ENCODE results near the gene STAU1.
"Not testable (repeated sequence)": the region's sequence is repeated elsewhere in the genome, so short reads cannot be mapped to it uniquely, and the experiment has no call there.

Gene STAU1, protein sequence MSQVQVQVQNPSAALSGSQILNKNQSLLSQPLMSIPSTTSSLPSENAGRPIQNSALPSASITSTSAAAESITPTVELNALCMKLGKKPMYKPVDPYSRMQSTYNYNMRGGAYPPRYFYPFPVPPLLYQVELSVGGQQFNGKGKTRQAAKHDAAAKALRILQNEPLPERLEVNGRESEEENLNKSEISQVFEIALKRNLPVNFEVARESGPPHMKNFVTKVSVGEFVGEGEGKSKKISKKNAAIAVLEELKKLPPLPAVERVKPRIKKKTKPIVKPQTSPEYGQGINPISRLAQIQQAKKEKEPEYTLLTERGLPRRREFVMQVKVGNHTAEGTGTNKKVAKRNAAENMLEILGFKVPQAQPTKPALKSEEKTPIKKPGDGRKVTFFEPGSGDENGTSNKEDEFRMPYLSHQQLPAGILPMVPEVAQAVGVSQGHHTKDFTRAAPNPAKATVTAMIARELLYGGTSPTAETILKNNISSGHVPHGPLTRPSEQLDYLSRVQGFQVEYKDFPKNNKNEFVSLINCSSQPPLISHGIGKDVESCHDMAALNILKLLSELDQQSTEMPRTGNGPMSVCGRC

DNA sequence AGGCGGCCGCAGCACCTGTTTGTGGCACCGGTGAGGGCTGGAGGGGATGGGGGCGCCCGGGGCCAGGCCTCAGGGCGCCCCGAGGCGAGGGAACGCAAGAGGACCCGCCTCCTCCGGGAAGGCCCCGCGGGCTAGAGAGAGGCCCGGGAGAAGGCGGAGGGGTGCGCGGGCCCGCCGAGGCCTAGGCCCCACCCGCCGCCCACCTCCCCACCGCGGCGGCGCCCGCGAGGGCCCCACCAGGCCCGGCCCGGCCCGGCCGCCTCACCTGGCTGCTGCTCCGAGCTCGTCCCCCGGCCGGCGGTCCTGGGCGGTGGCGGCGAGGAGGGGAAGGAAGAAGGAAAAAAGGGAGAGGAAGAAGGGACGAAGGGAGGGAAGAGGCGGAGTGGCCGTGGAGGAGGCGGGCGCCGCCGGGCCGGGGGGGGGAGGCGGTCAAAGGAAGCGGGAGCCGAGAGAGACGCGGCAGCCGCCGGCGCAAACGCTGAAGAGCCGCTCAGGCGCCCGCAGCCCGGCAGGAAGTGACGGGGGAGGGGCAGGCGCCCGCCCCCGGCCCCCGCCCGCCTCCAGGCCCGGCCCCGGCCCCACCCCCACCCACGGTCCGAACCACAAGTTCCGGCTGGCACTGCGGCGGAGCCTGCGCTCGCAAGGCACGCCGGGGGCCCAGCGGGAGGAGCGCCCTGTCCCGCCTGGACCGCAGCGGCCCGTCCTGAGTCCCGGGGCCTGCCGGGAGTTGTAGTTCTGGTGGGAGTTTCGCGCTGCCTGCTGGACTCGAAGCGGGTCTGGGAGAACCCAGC lies at the start of gene STAU1:
TSS of gene STAU1 (minus strand) at position 484 of the 791 bp plus-strand sequence. CDS start 22,133 bp downstream, outside the sequence.
- peak; percentile 96 for DNase-seq (ENCODE audit: low read depth)

DNA sequence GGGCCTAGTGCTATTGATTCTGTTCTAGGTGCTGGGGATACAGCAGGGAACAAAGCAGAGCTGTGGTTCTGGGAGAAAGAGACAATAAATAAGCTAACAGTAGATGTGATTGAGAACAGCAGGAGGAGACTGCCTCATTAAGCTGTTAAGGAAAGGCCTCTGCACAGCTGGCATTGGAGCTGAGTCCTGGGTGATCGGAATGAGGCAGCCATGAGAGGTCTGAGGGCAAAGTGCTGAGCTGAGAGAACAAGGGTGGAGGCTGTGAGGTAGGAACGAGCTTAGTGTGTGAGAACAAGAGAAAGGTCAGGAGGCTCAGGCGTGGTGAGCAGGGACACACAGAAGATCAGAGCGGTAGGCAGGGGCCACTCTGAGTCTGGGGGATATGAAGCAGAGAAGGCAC lies 49.4 kb upstream of the STAU1 start:
- DNase-seq (ENCODE audit: low read depth): no peak

DNA sequence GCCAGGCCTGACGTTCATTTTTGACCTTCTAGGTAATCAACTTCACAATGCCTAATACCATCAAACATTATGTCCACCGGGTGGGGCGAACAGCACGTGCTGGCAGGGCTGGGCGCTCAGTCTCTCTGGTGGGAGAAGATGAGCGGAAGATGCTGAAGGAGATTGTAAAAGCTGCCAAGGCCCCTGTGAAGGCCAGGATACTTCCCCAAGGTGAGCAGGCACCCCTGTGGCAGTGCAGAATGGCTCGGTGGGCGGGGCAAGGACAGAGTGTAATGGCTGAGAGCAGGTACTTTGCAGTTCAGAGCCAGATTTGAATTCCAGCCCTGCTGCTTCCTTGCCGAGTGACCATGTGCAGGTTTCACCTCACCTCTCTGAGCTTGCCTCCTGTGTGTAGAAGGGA lies 48.2 kb upstream of the STAU1 start:
- DNase-seq (ENCODE audit: low read depth): no peak

DNA sequence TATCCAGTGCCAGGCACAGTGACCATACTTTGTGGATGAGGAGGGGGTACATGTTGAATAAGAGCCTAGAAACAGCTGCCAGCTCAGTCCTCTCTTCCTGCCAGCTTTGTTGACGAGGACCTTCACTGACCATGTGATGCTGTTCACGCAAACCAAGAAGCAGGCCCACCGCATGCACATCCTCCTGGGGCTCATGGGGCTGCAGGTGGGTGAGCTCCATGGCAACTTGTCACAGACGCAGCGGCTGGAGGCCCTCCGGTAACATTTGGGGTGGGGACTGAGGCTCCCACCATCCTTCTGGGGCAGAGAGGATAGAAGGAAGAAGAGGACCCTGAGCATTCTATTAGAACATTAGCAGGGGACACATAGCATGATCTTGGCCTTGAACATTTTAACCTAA lies 46.7 kb upstream of the STAU1 start:
- DNase-seq (ENCODE audit: low read depth): no peak

DNA sequence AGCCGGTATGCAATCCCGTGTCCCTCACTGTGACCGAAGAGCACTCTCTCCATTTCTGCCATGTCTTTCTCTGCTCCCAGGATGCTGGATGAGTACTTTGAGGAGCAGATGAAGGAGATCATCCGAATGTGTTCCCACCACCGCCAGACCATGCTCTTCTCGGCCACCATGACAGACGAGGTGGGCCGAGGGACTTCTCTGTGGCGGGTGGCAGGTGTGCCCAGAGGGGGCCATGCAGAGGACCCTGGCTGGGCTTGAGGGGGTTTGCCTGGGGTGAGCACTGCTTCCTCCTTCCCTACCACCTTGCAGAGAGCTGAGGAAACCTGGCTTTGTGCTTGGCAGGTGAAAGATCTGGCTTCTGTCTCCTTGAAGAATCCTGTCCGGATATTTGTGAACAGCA lies 45.1 kb upstream of the STAU1 start:
- DNase-seq (ENCODE audit: low read depth): no peak

DNA sequence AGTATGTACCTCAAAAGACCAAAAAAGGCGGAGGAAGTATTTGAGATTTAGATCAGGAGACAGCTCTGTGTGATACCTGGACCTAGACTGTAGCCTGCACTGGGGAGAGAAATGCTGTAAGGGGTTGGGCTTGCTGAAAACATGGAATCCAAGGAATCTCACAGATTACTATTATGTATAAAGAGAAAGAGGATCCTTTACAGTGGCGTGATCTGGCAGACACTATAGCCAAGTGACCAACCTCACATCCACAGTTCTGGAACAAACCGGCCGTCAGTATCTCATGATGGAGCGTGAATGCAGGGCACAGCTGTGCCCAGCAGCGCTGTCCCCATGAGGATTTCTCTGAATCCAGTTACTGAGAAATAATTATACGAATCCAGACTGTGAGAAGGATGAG lies 43.3 kb upstream of the STAU1 start:
- no peak for DNase-seq (ENCODE audit: low read depth)

DNA sequence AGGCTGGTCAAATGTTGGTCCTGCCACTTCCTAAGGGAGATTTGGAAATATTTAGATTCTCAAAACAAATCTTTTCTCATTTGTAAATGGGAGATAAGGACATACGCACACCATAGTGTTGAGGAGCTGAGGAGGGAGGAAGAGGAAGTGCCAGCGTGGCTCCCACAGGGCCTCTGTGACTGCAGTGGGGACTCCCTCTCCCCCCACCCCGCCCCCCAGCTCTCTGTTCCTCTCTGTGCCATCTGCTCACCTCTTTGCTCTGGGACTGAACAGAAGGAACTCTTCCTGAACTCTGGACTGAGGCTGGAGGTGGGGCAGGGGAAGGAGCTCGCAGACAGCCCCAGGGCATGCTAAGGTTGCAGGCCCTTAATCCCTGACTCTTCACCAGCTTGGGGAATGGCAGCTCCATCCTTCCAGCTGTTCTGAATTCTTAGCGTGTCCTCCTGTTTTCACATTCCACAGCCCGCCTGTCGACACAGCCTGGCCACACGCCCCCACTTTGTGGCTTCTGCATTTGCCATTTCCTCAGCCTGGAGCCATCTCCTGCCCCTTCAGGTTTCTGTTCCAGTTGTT lies 42.5 kb upstream of the STAU1 start:
- DNase-seq (ENCODE audit: low read depth): peak; percentile 44

DNA sequence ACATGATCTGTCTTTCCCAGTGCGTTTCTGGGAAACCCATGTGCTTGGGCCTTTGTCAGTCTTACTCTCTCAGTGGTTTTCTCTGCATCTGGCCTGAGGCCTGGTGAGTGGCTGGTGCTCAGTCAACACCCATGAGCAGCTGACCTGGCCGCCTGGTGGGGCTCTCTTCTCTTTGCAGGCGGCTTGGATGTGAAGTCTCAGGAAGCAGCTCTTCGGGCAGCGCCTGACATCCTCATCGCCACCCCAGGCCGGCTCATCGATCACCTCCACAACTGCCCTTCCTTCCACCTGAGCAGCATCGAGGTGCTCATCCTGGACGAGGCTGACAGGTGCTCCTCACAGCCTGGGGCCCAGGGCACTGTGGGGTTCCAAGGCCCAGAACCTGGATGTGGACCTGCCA lies 41.9 kb upstream of the STAU1 start:
- no peak for DNase-seq (ENCODE audit: low read depth)

DNA sequence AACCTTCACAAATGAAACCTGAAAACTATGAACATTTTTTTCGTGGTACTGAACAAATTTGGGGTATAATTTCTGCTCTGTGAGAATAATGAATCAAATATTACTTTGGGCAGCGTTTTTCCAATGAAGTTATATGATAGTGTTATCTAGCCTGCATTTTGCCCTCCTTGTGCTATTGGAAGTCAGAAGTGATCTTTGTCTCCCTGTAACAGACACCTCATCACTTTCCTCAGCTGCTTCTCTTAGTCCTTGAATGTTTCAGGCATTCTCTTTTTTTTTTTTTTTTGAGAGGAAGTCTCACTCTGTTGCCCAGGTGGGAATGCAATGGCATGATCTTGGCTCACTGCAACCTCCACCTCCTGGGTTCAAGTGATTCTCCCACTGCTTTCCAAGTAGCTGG lies 41.2 kb upstream of the STAU1 start:
- no peak for DNase-seq (ENCODE audit: low read depth)

DNA sequence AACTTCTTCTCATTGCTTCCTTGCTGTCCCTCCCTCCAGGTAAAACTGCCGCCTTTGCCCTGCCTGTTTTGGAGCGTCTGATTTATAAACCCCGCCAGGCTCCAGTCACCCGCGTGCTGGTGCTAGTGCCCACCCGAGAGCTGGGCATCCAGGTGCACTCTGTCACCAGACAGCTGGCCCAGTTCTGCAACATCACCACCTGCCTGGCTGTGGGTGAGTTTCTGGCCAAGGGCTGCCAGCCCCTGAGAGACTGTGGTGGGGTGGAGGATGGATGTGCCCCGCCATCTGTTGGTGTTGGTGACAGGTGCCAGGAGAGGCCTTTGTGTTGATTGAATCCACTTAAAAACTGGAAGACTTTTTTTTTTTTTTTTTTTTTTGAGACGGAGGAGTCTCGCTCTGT lies 40.5 kb upstream of the STAU1 start:
- no peak for DNase-seq (ENCODE audit: low read depth)

DNA sequence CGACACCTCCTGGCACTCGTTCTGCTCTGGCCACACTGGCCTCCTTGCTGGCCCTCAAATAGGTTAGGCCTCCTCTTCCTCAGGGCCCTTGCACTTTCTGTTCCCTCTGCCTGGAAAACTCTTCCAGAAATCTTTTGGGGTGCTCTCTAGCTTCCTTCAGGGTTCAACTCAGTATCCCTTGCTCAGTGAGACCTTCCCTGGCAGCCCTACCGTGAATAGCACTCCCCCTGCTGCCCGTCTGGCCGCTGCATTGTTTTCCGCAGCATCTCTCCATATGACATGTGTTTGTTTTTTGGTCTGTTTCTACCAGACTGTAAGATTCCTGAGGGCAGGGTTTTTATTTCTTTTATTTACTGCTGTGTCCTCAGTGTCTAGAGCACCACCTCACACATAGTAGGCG lies 37.8 kb upstream of the STAU1 start:
- DNase-seq (ENCODE audit: low read depth): no peak

DNA sequence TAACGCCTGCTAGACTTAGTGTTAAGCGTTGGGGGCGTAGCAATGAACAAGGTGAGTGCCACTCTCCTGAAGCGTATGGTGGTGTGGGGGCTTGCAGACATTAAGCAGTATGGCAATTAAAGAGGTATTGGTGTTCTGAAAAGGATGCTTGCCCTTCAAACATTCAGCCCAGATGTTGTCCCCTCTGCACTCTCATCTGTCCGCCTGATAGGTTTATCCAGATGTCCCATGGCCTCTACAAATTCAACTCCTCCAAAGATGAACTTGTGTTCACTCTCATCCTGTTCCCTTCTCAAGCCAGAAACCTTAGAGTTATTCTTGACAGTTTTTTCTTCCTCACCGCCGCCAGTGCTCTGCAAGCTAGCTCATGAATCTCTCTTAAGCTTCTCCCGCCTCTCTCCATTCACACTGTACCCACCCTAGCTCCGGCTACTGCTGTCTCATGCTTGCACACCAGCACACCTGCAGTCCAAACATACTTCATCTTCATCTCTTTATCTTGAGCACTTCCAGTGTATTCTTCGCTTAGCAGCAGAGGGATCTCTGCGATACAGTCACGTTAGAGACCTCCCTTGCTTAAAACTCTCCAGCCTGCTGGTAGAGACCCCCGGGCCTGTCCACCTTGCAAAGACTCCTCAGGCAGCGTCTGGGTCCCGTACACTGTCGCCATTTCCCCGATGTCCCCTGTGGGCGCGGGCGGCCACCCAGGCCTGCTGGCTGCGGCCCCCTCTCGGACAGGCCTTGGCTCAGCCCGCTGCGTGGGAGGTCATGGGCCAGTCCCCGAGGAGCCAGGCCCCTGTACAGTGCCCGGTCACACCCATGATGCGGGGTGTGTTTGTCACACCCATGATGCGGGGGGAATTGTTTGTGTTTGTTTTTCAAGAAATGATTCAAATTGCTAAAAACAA lies 32.0 kb upstream of the STAU1 start:
- no peak for DNase-seq (ENCODE audit: low read depth)

DNA sequence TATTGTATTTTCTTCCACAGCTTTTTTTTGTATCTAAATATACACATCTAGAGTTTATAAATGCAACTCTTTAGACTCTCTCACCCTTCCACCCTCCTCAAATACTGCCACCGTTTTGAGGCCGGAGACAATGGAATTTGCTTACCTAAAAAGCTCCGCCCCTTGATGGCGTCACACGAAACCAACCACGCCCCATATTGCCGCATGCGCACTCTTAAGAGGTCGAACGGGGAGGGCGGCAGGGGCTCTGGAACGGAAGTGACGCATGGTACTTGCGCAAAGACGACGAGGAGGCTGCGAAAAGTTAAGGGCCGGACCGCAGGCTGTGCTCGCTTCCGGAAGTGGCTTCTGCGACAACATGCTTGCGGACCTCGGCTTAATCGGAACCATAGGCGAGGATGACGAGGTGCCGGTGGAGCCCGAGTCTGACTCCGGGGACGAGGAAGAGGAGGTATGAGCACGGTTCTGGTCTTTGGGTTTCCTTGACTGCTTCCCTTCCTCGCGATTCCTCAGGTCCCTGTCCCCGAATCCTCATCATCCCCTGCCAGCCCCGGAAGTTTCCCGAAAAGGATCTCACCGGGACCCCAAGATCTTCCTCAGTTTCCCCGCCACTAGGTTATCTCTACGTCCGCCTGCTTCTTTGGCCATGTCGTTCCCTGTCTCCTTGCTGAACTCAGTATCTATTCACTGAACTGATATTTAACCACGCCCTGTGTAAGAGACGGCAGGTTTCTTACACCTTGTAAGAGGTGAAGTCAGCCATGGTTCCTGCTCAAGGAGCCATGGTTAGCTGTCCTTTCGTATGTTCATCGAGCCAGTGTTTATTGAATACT lies 31.2 kb upstream of the STAU1 start, which contains the start of gene DDX27:
TSS of gene DDX27 (plus strand) at position 326 of the 833 bp plus-strand sequence. CDS start at position 359, 33 bp downstream.
- peak; percentile 98 for DNase-seq (ENCODE audit: low read depth)

DNA sequence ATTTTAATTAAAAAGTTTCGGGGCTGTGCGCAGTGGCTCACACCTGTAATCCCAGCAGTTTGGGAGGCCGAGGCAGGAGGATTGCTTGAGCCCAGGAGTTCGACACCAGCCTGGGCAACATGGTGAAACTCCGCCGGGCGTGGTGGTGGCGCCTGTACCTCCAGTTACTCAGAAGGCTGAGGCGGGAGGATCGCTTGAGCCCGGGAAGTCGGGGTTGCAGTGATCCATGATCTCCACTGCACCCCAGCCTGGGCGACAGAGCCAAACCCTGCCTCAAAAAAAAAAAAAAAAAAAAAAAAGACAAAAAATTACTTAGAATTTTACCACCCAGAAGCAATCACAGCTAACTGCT lies 30.6 kb upstream of the STAU1 start:
- DNase-seq (ENCODE audit: low read depth): not testable (repeated sequence)

DNA sequence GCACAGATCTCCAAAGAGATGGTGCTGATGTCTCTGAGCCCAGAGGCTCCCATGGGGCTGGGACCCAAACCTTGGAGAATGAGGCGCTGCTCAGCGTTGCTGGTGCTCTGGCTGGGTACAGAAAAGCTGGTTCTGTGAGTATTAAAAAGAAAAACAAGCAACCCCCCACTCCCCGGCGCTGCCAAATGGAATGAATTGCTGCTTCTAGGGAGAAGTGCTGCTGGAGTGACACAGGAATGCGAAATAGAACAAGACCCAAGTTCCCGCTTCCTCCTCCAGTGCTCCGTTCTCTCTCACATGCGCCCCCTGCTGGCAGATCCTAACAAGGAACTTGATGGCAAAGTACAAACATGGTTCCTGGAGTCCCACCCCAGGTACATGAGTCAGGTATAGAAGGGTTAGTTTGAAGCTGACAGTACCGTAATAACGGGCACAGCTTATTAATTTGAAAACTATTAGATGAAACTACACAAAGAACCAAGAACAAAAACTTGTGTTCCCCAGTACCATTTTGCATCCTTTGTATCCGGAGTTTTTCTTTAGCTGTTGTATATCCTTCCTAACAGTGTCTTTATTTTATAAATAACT lies 29.0 kb upstream of the STAU1 start:
- peak; percentile 80 for DNase-seq (ENCODE audit: low read depth)

DNA sequence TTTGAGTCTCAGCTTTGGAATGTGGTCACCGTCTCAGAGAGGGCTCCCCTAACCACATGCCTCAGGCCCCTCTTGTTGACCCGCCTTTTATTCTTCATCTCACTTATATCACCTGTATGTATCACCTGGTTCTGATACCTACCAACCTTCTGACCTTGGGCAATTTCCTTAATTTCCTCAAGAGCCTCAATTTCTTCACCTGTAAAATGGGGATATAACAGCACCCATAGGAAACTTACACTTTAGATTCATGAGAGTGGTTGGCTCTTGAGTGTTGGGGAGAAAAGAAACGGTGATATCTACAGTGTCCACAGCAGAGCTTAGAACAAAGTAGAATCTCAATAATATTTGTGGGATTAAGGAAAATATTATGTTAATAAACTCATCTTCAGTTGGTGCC lies 27.1 kb upstream of the STAU1 start:
- no peak for DNase-seq (ENCODE audit: low read depth)

DNA sequence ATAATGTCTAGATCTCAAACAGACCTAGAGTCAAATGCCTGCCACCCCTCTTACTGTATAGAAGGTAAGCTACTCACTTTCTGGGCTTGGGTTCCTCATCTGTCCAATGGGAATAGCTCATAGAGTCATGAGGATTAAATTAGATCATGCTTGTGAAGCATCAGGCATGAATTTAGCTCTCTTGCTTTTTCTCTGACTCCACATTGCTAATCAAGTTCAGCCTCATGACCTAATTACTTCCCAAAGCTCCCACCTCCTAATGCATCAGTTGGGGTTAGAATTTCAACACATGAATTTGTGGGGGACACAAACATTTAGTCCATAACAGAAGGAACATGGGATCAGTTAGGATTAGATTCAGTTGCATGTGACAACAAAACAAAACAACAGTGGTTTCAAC lies 26.4 kb upstream of the STAU1 start:
- DNase-seq (ENCODE audit: low read depth): peak; percentile 11

DNA sequence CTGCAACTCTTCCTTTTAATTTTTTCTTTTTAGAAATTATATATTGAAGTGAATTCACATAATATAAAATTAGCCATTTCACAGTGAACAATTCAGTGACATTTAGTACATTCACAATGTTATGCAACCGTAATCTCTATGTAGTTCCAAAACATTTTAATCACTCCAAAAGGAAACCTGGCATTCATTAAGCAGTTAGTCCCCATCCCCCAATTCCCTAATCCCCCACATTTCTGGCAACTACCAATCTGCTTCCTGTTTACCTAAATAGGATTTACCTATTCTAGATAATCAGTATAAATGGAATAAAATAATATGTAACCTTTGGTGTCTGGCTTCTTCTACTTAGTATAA lies 22.6 kb upstream of the STAU1 start:
- no peak for DNase-seq (ENCODE audit: low read depth)

DNA sequence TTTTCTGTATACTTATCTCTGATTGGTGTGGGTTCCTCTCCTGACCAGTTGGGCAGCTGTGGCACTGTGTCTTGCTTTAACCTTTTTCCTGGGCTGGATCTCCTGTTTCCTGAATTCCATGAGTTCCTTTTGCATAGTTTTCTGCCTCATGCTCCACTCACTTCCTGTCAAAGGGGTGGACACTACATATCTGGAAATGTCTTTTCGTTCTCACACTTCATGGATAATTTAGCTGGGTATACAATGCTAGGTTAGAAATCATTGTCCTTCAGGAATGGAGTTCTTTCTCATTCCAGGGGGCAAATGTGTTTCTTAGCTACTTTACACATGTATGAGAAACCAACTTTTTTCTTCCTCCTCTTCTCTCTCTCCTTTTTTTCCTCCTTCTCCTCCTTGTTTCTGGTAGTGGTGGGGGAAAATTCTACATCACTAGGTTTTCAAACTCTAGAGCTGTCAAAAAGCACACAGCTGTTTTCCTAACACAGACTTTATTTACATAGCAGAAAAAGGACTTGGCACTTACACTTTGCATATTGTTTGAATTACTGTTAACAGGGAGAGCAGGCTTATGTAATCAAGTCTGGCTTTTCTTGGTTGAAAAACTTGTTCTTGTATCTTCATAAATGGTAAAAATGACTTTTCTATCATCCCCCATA lies 22.1 kb upstream of the STAU1 start:
- DNase-seq (ENCODE audit: low read depth): peak; percentile 71

DNA sequence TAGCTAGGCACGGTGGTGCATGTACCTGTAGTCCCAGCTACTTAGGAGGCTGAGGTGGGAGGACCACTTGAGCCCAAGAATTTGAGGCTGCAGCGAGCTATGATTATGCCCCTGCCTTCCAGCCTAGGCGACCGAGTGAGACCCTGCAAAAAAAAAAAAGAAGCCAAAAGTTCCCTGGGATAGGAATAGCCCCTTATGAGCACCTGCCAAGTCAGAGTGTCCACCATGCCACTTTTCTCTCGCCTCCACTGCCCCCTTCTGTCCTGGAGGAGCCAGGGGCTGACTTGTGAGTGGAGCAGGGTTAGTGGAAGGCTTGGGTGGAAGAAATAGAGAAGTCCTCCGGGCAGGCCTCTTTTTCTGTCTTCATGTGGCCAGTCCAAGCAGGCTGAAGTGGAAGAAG lies 18.9 kb upstream of the STAU1 start:
- DNase-seq (ENCODE audit: low read depth): no peak

Measured in fibroblast of gingiva (primary cell).